Neural crest cell (in vitro differentiated cells): Measurements from ENCODE around the gene NSUN3. TPM values are rescaled to one million over a fixed set of nuclear protein-coding genes. Genes with fewer than 3 reads are reported as not detected.

Source experiments
- DNase-seq: peaks from one replicate; pipeline ENCODE4 v3.0.0; 2021; ENCODE audit warnings: low read depth, mixed read lengths, low spot score
- H3K27ac Mint-ChIP-seq: one replicate; pipeline ENCODE4 v1.8.0; 2021; ENCODE audit warnings: mild to moderate bottlenecking, mixed read lengths; ENCODE audit not compliant: unreplicated experiment
- H3K27me3 Mint-ChIP-seq: 2 replicates; pipeline ENCODE4 v1.8.0; 2021; ENCODE audit warnings: low read depth, mild to moderate bottlenecking, mixed read lengths
- H3K36me3 Mint-ChIP-seq: 2 replicates; pipeline ENCODE4 v1.8.0; 2021; ENCODE audit warnings: low read depth, mild to moderate bottlenecking, mixed read lengths
- H3K4me1 Mint-ChIP-seq: 2 replicates; pipeline ENCODE4 v1.8.0; 2021; ENCODE audit warnings: mixed read lengths
- H3K4me3 Mint-ChIP-seq: one replicate; pipeline ENCODE4 v1.8.0; 2021; ENCODE audit warnings: mild to moderate bottlenecking, mixed read lengths
- H3K9me3 Mint-ChIP-seq: 2 replicates; pipeline ENCODE4 v1.8.0; 2021; ENCODE audit warnings: mixed read lengths
- CTCF ChIP-seq: fragments of 200-600 bp; sonication (generic); conservative IDR thresholded peaks from 2 replicates; pipeline ENCODE4 v1.5.0; 2021; ENCODE audit warnings: antibody characterized with exemption, mild to moderate bottlenecking
- total RNA-seq: library from RNA; stranded (reverse); gene quantifications from 2 replicates; pipeline ENCODE4 v1.2.1, GENCODE V29; 2021

NSUN3 gene
- total RNA-seq, 1 donor from 2014 or later: 13.0 TPM

GRCh38 chr3:94167796-94168195 is 104.9 kb downstream of the NSUN3 start:
- Mint-ChIP-seq H3K36me3 (no peaks in the 10 kb centered on the region), H3K27me3 (no peaks in the 10 kb centered on the region), H3K27ac (no peak overlapping the region), H3K4me3 (no peak overlapping the region), H3K4me1 (no peaks in the 10 kb centered on the region), H3K9me3 (no peaks in the 10 kb centered on the region)
- TF ChIP-seq CTCF: no peak
- no peak for DNase-seq

- no peaks in the 10 kb centered on the region for H3K27me3 Mint-ChIP-seq
- no peaks in the 10 kb centered on the region for H3K36me3 Mint-ChIP-seq
- H3K27ac Mint-ChIP-seq: no peak overlapping the region
- peaks cover 2% of the 10 kb centered on the region for H3K4me1 Mint-ChIP-seq
- no peak for DNase-seq
- H3K9me3 Mint-ChIP-seq: no peaks in the 10 kb centered on the region
- H3K4me3 Mint-ChIP-seq: no peak overlapping the region
- TF ChIP-seq CTCF: no peak
Observed at GRCh38 chr3:94171954-94172353, 109.1 kb downstream of the NSUN3 start.

- Mint-ChIP-seq H3K27me3 (no peaks in the 10 kb centered on the region), H3K36me3 (no peaks in the 10 kb centered on the region), H3K27ac (no peak overlapping the region), H3K4me3 (no peak overlapping the region), H3K9me3 (no peaks in the 10 kb centered on the region), H3K4me1 (peaks cover 4% of the 10 kb centered on the region)
- DNase-seq: no peak
- TF ChIP-seq CTCF: no peak
Observed at GRCh38 chr3:94172695-94173310, 109.9 kb downstream of the NSUN3 start.

- no peak for TF ChIP-seq CTCF
- no peak for DNase-seq
- Mint-ChIP-seq H3K4me1 (peaks cover 4% of the 10 kb centered on the region), H3K4me3 (no peak overlapping the region), H3K9me3 (no peaks in the 10 kb centered on the region), H3K27ac (no peak overlapping the region), H3K36me3 (no peaks in the 10 kb centered on the region), H3K27me3 (no peaks in the 10 kb centered on the region)
Observed at GRCh38 chr3:94173673-94174434, 111.0 kb downstream of the NSUN3 start.

- Mint-ChIP-seq H3K4me3 (no peak overlapping the region), H3K9me3 (no peaks in the 10 kb centered on the region), H3K27me3 (no peaks in the 10 kb centered on the region), H3K4me1 (peaks cover 4% of the 10 kb centered on the region), H3K36me3 (no peaks in the 10 kb centered on the region), H3K27ac (no peak overlapping the region)
- TF ChIP-seq CTCF: no peak
- DNase-seq: no peak
Observed at GRCh38 chr3:94175677-94176076, 112.8 kb downstream of the NSUN3 start.
